ENCODE data around the gene PLAU. TPM values are rescaled to one million over a fixed set of nuclear protein-coding genes. Genes with fewer than 3 reads are reported as not detected.

Gene PLAU
- total and polyA plus RNA-seq, 2 of the 13 experiments (the other 11 are each of a cell fraction or from before 2014, with no cell fraction given) = 0.45 to 11.2 TPM

DNA sequence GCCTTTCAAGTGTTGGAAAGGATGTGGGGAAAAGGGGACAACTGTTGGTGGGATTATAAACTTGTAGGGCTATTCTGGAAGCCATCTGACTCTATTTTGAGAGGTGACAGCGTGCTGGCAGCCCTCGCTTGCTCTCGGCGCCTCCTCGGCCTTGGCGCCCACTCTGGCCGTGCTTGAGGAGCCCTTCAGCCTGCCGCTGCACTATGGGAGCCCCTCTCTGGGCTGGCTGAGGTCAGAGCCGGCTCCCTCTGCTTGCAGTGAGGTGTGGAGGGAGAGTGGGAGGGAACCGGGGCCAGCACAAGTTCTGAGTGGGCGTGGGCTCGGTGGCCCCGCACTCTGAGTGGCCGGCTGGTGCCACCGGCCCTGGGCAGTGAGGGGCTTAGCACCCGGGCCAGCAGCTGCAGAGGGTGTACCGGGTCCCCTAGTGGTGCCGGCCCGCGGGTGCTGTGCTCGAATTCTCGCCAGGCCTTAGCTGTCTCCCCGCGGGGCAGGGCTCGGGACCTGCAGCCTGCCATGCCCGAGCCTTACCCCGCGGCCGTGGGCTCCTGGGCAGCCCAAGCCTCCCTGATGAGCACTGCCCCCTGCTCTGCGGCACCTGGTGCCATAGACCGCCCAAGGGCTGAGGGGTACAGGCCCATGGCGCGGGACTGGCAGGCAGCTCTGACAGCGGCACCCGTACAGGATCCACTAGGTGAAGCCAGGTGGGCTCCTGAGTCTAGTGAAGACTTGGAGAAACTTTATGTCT lies 33.6 kb downstream of the PLAU start:
- no peak for FAIRE-seq
- no peak for ATAC-seq
- peaks cover 7% of the 10 kb centered on the region for H3K4me1 ChIP-seq (ENCODE audit: insufficient read depth, low read length)
- no peaks in the 10 kb centered on the region for H4K20me1 ChIP-seq (ENCODE audit: insufficient read depth, low read length)
- no peak overlapping the region for H3K9ac ChIP-seq (ENCODE audit: insufficient read depth, low read depth, low read length)
- no peaks in the 10 kb centered on the region for H3K9me3 ChIP-seq (ENCODE audit: low read length)
- no peak overlapping the region for H3K4me2 ChIP-seq (ENCODE audit: low read depth, low read length)
- no peaks in the 10 kb centered on the region for H3K36me3 ChIP-seq (replicated peaks in 1 of 2; ENCODE audit: control insufficient read depth in 1 of 2, insufficient read depth in 2 of 2, low read length in 2 of 2)
- 73% methylated on average over 13 of the region's 35 CpGs for WGBS (ENCODE audit: low lambda C conversion rate)
- H3K27ac ChIP-seq (ENCODE audit: extremely low read length, insufficient read depth, low read length) = no peak overlapping the region
- in situ Hi-C loops (cut with HindIII; ENCODE audit: extremely low pct_ligation_motif_present, low pct_unique_long_range_greater_than_20kb) = no loop called here
- TF ChIP-seq ZNF569 (CRISPR knock-in tag; IDR thresholded peaks at IDR 0.05; ENCODE audit: borderline replicate concordance) (no peak), ZC3H4 (CRISPR knock-in tag; IDR thresholded peaks at IDR 0.05; ENCODE audit: borderline replicate concordance) (no peak), ZNF768 (CRISPR knock-in tag; IDR thresholded peaks at IDR 0.05) (no peak), ZC3H13 (CRISPR knock-in tag; IDR thresholded peaks at IDR 0.05) (no peak), ZMYM4 (CRISPR knock-in tag; IDR thresholded peaks at IDR 0.05) (no peak), IRF2 (CRISPR knock-in tag; IDR thresholded peaks at IDR 0.05) (no peak), GABPA (IDR thresholded peaks at IDR 0.05; ENCODE audit: low read depth, low read length) (no peak), GABPA (CRISPR knock-in tag; IDR thresholded peaks at IDR 0.05; ENCODE audit: low read depth) (no peak)
- no TSS peak for BruUV-seq (replicated peaks)
- H3K27me3 ChIP-seq (ENCODE audit: control insufficient read depth in 1 of 2, insufficient read depth in 2 of 2, low read length in 2 of 2) = peaks cover 0 to 14% of the 10 kb centered on the region in 2 experiments; a peak in 2 of 5 replicates
- no peak overlapping the region for H2AFZ ChIP-seq (ENCODE audit: low read length)
- H3K4me3 ChIP-seq (replicated peaks in 1 of 3; ENCODE audit: insufficient read depth in 1 of 3, low read depth in 2 of 3, low read length in 3 of 3) = no peak overlapping the region
- no peaks in the 10 kb centered on the region for H3K79me2 ChIP-seq (ENCODE audit: insufficient read depth, low read length)
- no peak for DNase-seq (ENCODE audit: low spot score)
- CTCF ChIA-PET (ENCODE audit: low intra/inter-chr PET ratio, low total read pairs) = no interaction called here
- intact Hi-C loops (cut with micrococcal nuclease; ENCODE audit: unreplicated experiment) = loop anchor here (10.0 kb wide), 1 partner anchor 140 kb away; no protein-coding TSS in a partner anchor
- POLR2A ChIA-PET = no interaction called here
